ENCODE data around the gene ULBP1.

- TF ChIP-seq CTCF (IDR thresholded peaks at IDR 0.05) (no peak), POLR2A (IDR thresholded peaks at IDR 0.05) (no peak)
Observed at GRCh38 chr6:149999636-150000035, 35.9 kb downstream of the ULBP1 start.
